GM18499 (cell line): ENCODE measurements around the gene MRPS25.
"Not testable (repeated sequence)": the region's sequence is repeated elsewhere in the genome, so short reads cannot be mapped to it uniquely, and the experiment has no call there.

Experiments used
- ATAC-seq: cut with Tn5 transposase; IDR thresholded peaks from one replicate; pipeline ENCODE4 v1.9.1; 2021; ENCODE audit warnings: moderate number of reproducible peaks; ENCODE audit not compliant: insufficient read depth, unreplicated experiment

The MRPS25 gene

GRCh38 chr3:15049584-15049983 lies 15.5 kb downstream of the MRPS25 start:
- ATAC-seq, result no peak

- no peak for ATAC-seq
Observed at GRCh38 chr3:15045667-15046066, 19.4 kb downstream of the MRPS25 start.

GRCh38 chr3:15044326-15044725 lies 20.8 kb downstream of the MRPS25 start:
- no peak for ATAC-seq

- ATAC-seq, result no peak
Observed at GRCh38 chr3:15043408-15044171, 21.5 kb downstream of the MRPS25 start.

- ATAC-seq, result no peak
Observed at GRCh38 chr3:15042936-15043335, 22.2 kb downstream of the MRPS25 start.

- ATAC-seq, result no peak
Observed at GRCh38 chr3:15041950-15042349, 23.2 kb downstream of the MRPS25 start.

GRCh38 chr3:15040844-15041243 lies 24.3 kb downstream of the MRPS25 start:
- ATAC-seq, result no peak

GRCh38 chr3:15038306-15038705 lies 26.8 kb downstream of the MRPS25 start:
- ATAC-seq, result no peak

- no peak for ATAC-seq
Observed at GRCh38 chr3:15033103-15033502, 32.0 kb downstream of the MRPS25 start.

GRCh38 chr3:15032650-15033049 lies 32.5 kb downstream of the MRPS25 start:
- no peak for ATAC-seq

- ATAC-seq, result no peak
Observed at GRCh38 chr3:15029625-15030024, 35.5 kb downstream of the MRPS25 start.

GRCh38 chr3:15023719-15024118 lies 41.4 kb downstream of the MRPS25 start:
- ATAC-seq, result no peak

GRCh38 chr3:15023249-15023648 lies 41.9 kb downstream of the MRPS25 start:
- ATAC-seq, result no peak

GRCh38 chr3:15017191-15017590 lies 47.9 kb downstream of the MRPS25 start:
- no peak for ATAC-seq

GRCh38 chr3:15015456-15015855 lies 49.7 kb downstream of the MRPS25 start:
- ATAC-seq, result no peak

GRCh38 chr3:15014606-15015328 lies 50.3 kb downstream of the MRPS25 start:
- no peak for ATAC-seq

- ATAC-seq, result no peak
Observed at GRCh38 chr3:15011174-15011573, 53.9 kb downstream of the MRPS25 start.

- no peak for ATAC-seq
Observed at GRCh38 chr3:15010664-15011063, 54.5 kb downstream of the MRPS25 start.

GRCh38 chr3:15009167-15009566 lies 55.9 kb downstream of the MRPS25 start:
- no peak for ATAC-seq

GRCh38 chr3:15007681-15008141 lies 57.4 kb downstream of the MRPS25 start:
- ATAC-seq, result no peak

GRCh38 chr3:14999182-14999581 lies 65.9 kb downstream of the MRPS25 start:
- not testable (repeated sequence) for ATAC-seq
